Spleen (tissue), 11 donors: ENCODE measurements around the gene SUCNR1. TPM values are rescaled to one million over a fixed set of nuclear protein-coding genes. Genes with fewer than 3 reads are reported as not detected.

Source experiments
- DNase-seq: peaks from one replicate; pipeline ENCODE4 v3.0.0-alpha.2; 2020
- H3K27ac ChIP-seq, 8 donors: fragments of 200-600 bp; sonication (generic) in 7 of 8; 1 replicate in 4 of 8; 2 replicates in 4 of 8; pipeline versions ENCODE4 v1.5.0 to v1.8.0; 2016 to 2021; ENCODE audit warnings: inconsistent platforms in 4 of 8, mild to moderate bottlenecking in 4 of 8, moderate library complexity in 1 of 8
- H3K27me3 ChIP-seq, 7 donors: fragments of 200-600 bp; sonication (generic) in 6 of 7; replicated peaks in 1 of 7; 1 replicate in 4 of 7; 2 replicates in 3 of 7; pipeline versions ENCODE4 v1.5.0 to v1.8.0; 2016 to 2021; ENCODE audit warnings: inconsistent platforms in 3 of 7, mild to moderate bottlenecking in 1 of 7
- H3K36me3 ChIP-seq, 6 donors: fragments of 200-600 bp; sonication (generic) in 5 of 6; 1 replicate in 4 of 6; 2 replicates in 2 of 6; pipeline versions ENCODE4 v1.5.0 to v1.8.0; 2016 to 2021; ENCODE audit warnings: inconsistent platforms in 2 of 6
- H3K4me1 ChIP-seq, 6 donors: fragments of 200-600 bp; sonication (generic) in 5 of 6; 1 replicate in 3 of 6; 2 replicates in 3 of 6; pipeline versions ENCODE4 v1.5.0 to v1.8.0; 2016 to 2021; ENCODE audit warnings: inconsistent platforms in 3 of 6
- H3K4me3 ChIP-seq, 8 donors: fragments of 200-600 bp; sonication (generic) in 7 of 8; 1 replicate in 4 of 8; 2 replicates in 4 of 8; pipeline versions ENCODE4 v1.5.0 to v1.8.0; 2016 to 2021; ENCODE audit warnings: inconsistent platforms in 4 of 8, mild to moderate bottlenecking in 4 of 8, moderate library complexity in 2 of 8
- H3K9me3 ChIP-seq, 8 donors: fragments of 200-600 bp; sonication (generic) in 7 of 8; 1 replicate in 4 of 8; 2 replicates in 4 of 8; pipeline versions ENCODE4 v1.5.0 to v1.8.0; 2016 to 2021; ENCODE audit warnings: inconsistent platforms in 4 of 8
- CTCF ChIP-seq, 11 experiments: fragments of 200-600 bp in 7 of 11; fragments of 450-650 bp in 4 of 11; sonication (generic) in 4 of 11; IDR thresholded peaks in 8 of 11; conservative IDR thresholded peaks in 3 of 11; 1 replicate in 7 of 11; 2 replicates in 4 of 11; pipeline versions ENCODE4 v1.4.0 to v1.8.0; 2016 to 2021; ENCODE audit warnings: antibody characterized with exemption in 11 of 11, inconsistent platforms in 4 of 11, mild to moderate bottlenecking in 1 of 11
- POLR2A ChIP-seq, 3 donors: fragments of 450-650 bp; IDR thresholded peaks; one replicate each; pipeline ENCODE4 v1.5.1; 2017; ENCODE audit warnings: antibody characterized with exemption in 3 of 3, mild to moderate bottlenecking in 1 of 3
- POLR2AphosphoS5 ChIP-seq, 3 donors: sonication (generic); formaldehyde crosslinking; IDR thresholded peaks; one replicate each; pipeline ENCODE4 v1.5.1; 2017; ENCODE audit warnings: antibody characterized with exemption in 3 of 3
- WGBS, 5 donors: extraction: QIAGEN DNeasy Blood & Tissue Kit in 3 of 5; methylation state at CpG; one replicate each; pipeline versions ENCODE4 v1.1.5 to v1.1.7; 2013 to 2018; 5-methylcytosine and 5-hydroxymethylcytosine counted together
- intact Hi-C: fragments of 100-400 bp; cut with DNase I; formaldehyde crosslinking; loops from one replicate; pipeline ENCODE4 v1.15.0; 2023; ENCODE audit warnings: low total_unique reads
- polyA plus RNA-seq, 3 donors: library from polyadenylated mRNA; stranded (reverse); fragments of 200-250 nt; gene quantifications; one replicate each; pipeline ENCODE4 v1.2.1, GENCODE V29; 2013
- total RNA-seq, 7 donors: library from RNA; depleted of rRNA in 3 of 7; stranded (reverse); fragments of >200 nt in 3 of 7; fragmentation: NEBNext Ultra II Directional in 4 of 7; extraction: Animal tissue kit (Norgen Biotek cat#: 25700) in 4 of 7; gene quantifications; one replicate each; pipeline versions ENCODE4 v1.1.0 to v1.2.1, GENCODE V29; 2016 to 2021
- donor health status: healthy with polysubstance abuse.
- donor health status: DM: no; HTN: no; CAD: no; lungs with moderate emphysema.
- donor health status: DM: no; HTN: no; CAD: no.
- donor health status: Bipolar disorder and iron deficiency.
- donor health status: healthy.
- donor health status: DM: no; HTN: no; CAD: no.
- donor health status: DM: yes; HTN: yes; CAD: no.

SUCNR1 gene
- total and polyA plus RNA-seq, 10 donors = 0.37 to 21.5 (median 8.9) TPM

DNA sequence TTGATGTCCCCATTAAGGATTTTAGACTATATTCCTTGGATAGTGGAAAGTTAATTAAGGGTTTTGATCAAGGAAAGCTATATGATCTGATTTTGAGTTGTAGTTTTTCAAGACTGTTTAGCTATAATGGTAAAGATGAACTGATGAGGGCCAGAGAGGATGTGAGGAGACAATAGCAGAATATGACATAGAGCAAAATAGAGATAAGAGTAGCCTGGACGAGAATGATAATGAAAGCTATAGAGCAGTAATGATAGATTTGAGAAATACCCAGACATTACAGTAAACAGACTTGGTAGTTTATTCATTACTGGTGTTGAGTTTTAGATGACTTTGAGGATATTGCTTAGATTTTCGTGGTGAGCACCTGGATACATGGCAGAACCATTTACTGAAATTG is 3.8 kb downstream of the SUCNR1 start:
- intact Hi-C loops = no loop called here
- H3K9me3 ChIP-seq = no peaks in the 10 kb centered on the region
- no peak for DNase-seq
- H3K27ac ChIP-seq = peak overlapping the region in 2 of 8 donors; percentile 80
- H3K36me3 ChIP-seq = no peaks in the 10 kb centered on the region
- no peak for TF ChIP-seq POLR2A (IDR thresholded peaks at IDR 0.05)
- no peak for TF ChIP-seq POLR2AphosphoS5 (IDR thresholded peaks at IDR 0.05)
- no peak for TF ChIP-seq CTCF (IDR thresholded peaks at IDR 0.05 in 8 of 11, conservative IDR thresholded peaks at IDR 0.05 in 3 of 11)
- H3K4me1 ChIP-seq = peaks cover 0 to 50% (median 20%) of the 10 kb centered on the region in 6 donors
- H3K27me3 ChIP-seq = no peaks in the 10 kb centered on the region
- H3K4me3 ChIP-seq = no peak overlapping the region
- WGBS, 5 donors = 70 to 93% (median 81%) methylated on average over 2 of the region's 2 CpGs

GRCh38 chr3:151878465-151878864 is 5.0 kb downstream of the SUCNR1 start:
- intact Hi-C loops = no loop called here
- TF ChIP-seq POLR2A (IDR thresholded peaks at IDR 0.05) (no peak), POLR2AphosphoS5 (IDR thresholded peaks at IDR 0.05) (no peak), CTCF (IDR thresholded peaks at IDR 0.05 in 8 of 11, conservative IDR thresholded peaks at IDR 0.05 in 3 of 11) (no peak)
- WGBS, 5 donors = 79 to 91% (median 85%) methylated on average over 3 of the region's 3 CpGs
- Histone ChIP-seq H3K27ac (peak overlapping the region in 1 of 8 donors; percentile 3), H3K36me3 (no peaks in the 10 kb centered on the region), H3K4me1 (peaks cover 0 to 38% (median 13%) of the 10 kb centered on the region in 6 donors), H3K4me3 (no peak overlapping the region), H3K27me3 (no peaks in the 10 kb centered on the region), H3K9me3 (no peaks in the 10 kb centered on the region)
- no peak for DNase-seq

DNA sequence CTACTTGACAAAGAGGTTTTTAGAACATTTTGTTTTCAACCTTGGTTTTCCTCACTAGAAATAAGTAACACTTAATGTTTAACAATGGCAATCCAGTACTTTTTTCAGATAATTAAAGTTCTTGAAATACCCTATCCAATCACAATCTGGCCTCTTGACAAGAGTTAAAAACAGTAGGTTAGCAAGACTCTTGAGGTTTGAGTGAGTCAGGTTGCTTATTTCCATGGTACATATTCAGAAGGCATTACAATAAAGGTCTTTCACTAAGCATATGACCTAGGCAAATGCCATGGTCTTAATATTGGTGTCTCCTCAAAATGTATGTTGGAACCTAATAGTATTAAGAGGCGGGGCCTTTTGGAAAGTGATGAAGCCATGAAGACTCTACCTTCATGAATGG is 5.6 kb downstream of the SUCNR1 start:
- peak overlapping the region in 4 of 8 donors; percentile 5 to 50 (median 30) for H3K27ac ChIP-seq
- TF ChIP-seq CTCF (IDR thresholded peaks at IDR 0.05 in 8 of 11, conservative IDR thresholded peaks at IDR 0.05 in 3 of 11) = no peak
- no peak for TF ChIP-seq POLR2A (IDR thresholded peaks at IDR 0.05)
- TF ChIP-seq POLR2AphosphoS5 (IDR thresholded peaks at IDR 0.05) = no peak
- intact Hi-C loops = no loop called here

GRCh38 chr3:151879679-151880415 is 6.4 kb downstream of the SUCNR1 start:
- no peak for DNase-seq
- 36 to 45% (median 41%) methylated on average over 3 of the region's 3 CpGs for whole genome bisulfite sequencing, 5 donors
- Histone ChIP-seq H3K9me3 (peaks cover 0 to 8% (median 0%) of the 10 kb centered on the region in 8 donors), H3K4me1 (peaks cover 0 to 35% (median 13%) of the 10 kb centered on the region in 6 donors), H3K27ac (peak overlapping the region in 5 of 8 donors; percentile 5 to 50 (median 28)), H3K4me3 (peak overlapping the region in 1 of 8 donors; percentile 34), H3K27me3 (no peaks in the 10 kb centered on the region), H3K36me3 (no peaks in the 10 kb centered on the region)
- intact Hi-C loops = no loop called here
- TF ChIP-seq CTCF (IDR thresholded peaks at IDR 0.05 in 8 of 11, conservative IDR thresholded peaks at IDR 0.05 in 3 of 11) = no peak
- no peak for TF ChIP-seq POLR2A (IDR thresholded peaks at IDR 0.05)
- TF ChIP-seq POLR2AphosphoS5 (IDR thresholded peaks at IDR 0.05) = no peak

More for the DNA sequence above, 5.6 kb downstream of the SUCNR1 start:
- WGBS, 5 donors = 0 to 59% (median 47%) methylated on average over 1 of the region's 1 CpG
- H3K4me1 ChIP-seq = peaks cover 0 to 36% (median 13%) of the 10 kb centered on the region in 6 donors
- peaks cover 0 to under 1% (median 0%) of the 10 kb centered on the region in 8 donors for H3K9me3 ChIP-seq
- no peaks in the 10 kb centered on the region for H3K36me3 ChIP-seq
- H3K27me3 ChIP-seq = no peaks in the 10 kb centered on the region
- H3K4me3 ChIP-seq = no peak overlapping the region
- no peak for DNase-seq
